H1 (cell line): ENCODE measurements around the gene PLXNA4. TPM values are rescaled to one million over a fixed set of nuclear protein-coding genes. Genes with fewer than 3 reads are reported as not detected.

Source experiments
- CTCF ChIA-PET: fragments of 300-600 bp; sonication (Branson Sonifier 250); formaldehyde crosslinking; loops from one replicate; lab custom pipeline; 2021; ENCODE audit not compliant: partially characterized antibody; lab: Charles Lee
- POLR2A ChIA-PET: fragments of 300-600 bp; sonication (Branson Sonifier 250); formaldehyde crosslinking; loops from one replicate; lab custom pipeline; 2021; ENCODE audit warnings: inconsistent platforms; ENCODE audit not compliant: partially characterized antibody; lab: Charles Lee
- DNase-seq, 2 experiments: peaks; one replicate each; pipeline versions ENCODE4 v3.0.0 to v3.0.0-alpha.2; 2010 to 2022; ENCODE audit warnings: low spot score in 2 of 2, low read depth in 1 of 2, mixed read lengths in 1 of 2
- FAIRE-seq: peaks from 2 replicates; lab custom pipeline; 2011; peaks lifted over from hg19 to GRCh38; lab: Jason Lieb, UNC
- H2AFZ ChIP-seq: 2 replicates; pipeline ENCODE4 v1.8.1; 2012; ENCODE audit warnings: low read length, inconsistent platforms
- H2AK5ac ChIP-seq: 2 replicates; pipeline ENCODE4 v1.6.1; 2013; ENCODE audit warnings: low read depth, low read length
- H2BK120ac ChIP-seq: replicated peaks from 2 replicates; pipeline ENCODE3; 2013; ENCODE audit warnings: low read depth, low read length, inconsistent platforms
- H2BK12ac ChIP-seq: 2 replicates; pipeline ENCODE4 v1.6.1; 2013; ENCODE audit warnings: low read depth, low read length
- H2BK15ac ChIP-seq: 2 replicates; pipeline ENCODE4 v1.6.1; 2013; ENCODE audit warnings: low read length
- H2BK20ac ChIP-seq: 2 replicates; pipeline ENCODE4 v1.6.1; 2013; ENCODE audit warnings: low read length
- H2BK5ac ChIP-seq: 2 replicates; pipeline ENCODE4 v1.6.1; 2013; ENCODE audit warnings: low read depth, low read length
- H3K14ac ChIP-seq: 2 replicates; pipeline ENCODE4 v1.6.1; 2013; ENCODE audit warnings: inconsistent platforms; ENCODE audit not compliant: insufficient read length
- H3K18ac ChIP-seq: 2 replicates; pipeline ENCODE4 v1.6.1; 2013; ENCODE audit warnings: low read length; ENCODE audit errors: extremely low read depth
- H3K23ac ChIP-seq: 2 replicates; pipeline ENCODE4 v1.6.1; 2013; ENCODE audit warnings: inconsistent platforms; ENCODE audit not compliant: insufficient read length
- H3K23me2 ChIP-seq: 2 replicates; pipeline ENCODE4 v1.6.1; 2013; ENCODE audit warnings: low read depth, low read length
- H3K27ac ChIP-seq: 2 replicates; pipeline ENCODE4 v1.6.1; 2011; ENCODE audit warnings: low read depth, low read length, inconsistent platforms
- H3K27me3 ChIP-seq, 4 experiments: replicated peaks in 1 of 4; 1 replicate in 1 of 4; 2 replicates in 3 of 4; pipeline versions ENCODE4 v1.6.1 to v1.8.1; 2011 to 2013; ENCODE audit warnings: low read length in 3 of 4, mild to moderate bottlenecking in 3 of 4, inconsistent platforms in 2 of 4, mixed read lengths in 2 of 4, moderate library complexity in 1 of 4; ENCODE audit not compliant: control insufficient read depth in 3 of 4, insufficient read depth in 3 of 4; ENCODE audit errors: extremely low read depth in 1 of 4
- H3K36me3 ChIP-seq, 4 experiments: 2 replicates each; pipeline versions ENCODE4 v1.6.1 to v1.8.1; 2011 to 2013; ENCODE audit warnings: mild to moderate bottlenecking in 4 of 4, low read length in 3 of 4, moderate library complexity in 2 of 4, control low read depth in 1 of 4, inconsistent platforms in 1 of 4; ENCODE audit not compliant: insufficient read depth in 4 of 4, control insufficient read depth in 2 of 4
- H3K4ac ChIP-seq: replicated peaks from 2 replicates; pipeline ENCODE3; 2013; ENCODE audit warnings: low read length, low read depth, mixed read lengths, inconsistent platforms; ENCODE audit not compliant: insufficient read length
- H3K4me1 ChIP-seq, 4 experiments: replicated peaks in 1 of 4; 1 replicate in 1 of 4; 2 replicates in 3 of 4; pipeline versions ENCODE4 v1.6.1 to v1.8.1; 2011 to 2013; ENCODE audit warnings: low read length in 3 of 4, inconsistent platforms in 2 of 4, mixed read lengths in 1 of 4; ENCODE audit not compliant: insufficient read depth in 4 of 4, control insufficient read depth in 3 of 4
- H3K4me2 ChIP-seq, 2 experiments: 2 replicates each; pipeline versions ENCODE4 v1.6.1 to v1.8.1; 2011 to 2013; ENCODE audit warnings: low read depth in 2 of 2, low read length in 2 of 2, control low read depth in 1 of 2, inconsistent platforms in 1 of 2, mild to moderate bottlenecking in 1 of 2; ENCODE audit not compliant: insufficient read depth in 1 of 2
- H3K4me3 ChIP-seq, 4 experiments: fragments of 200-600, 300-600 bp in 1 of 4; sonication (generic), shearing (Covaris generic), sonication (Bioruptor Twin) in 1 of 4; 2 replicates each; pipeline versions ENCODE4 v1.5.1 to v1.8.1; 2011 to 2016; ENCODE audit warnings: low read length in 4 of 4, low read depth in 3 of 4, control low read depth in 2 of 4, inconsistent platforms in 2 of 4, mild to moderate bottlenecking in 2 of 4, mixed read lengths in 1 of 4, moderate library complexity in 1 of 4; ENCODE audit not compliant: insufficient read depth in 2 of 4; ENCODE audit errors: extremely low read depth in 1 of 4
- H3K56ac ChIP-seq: replicated peaks from 2 replicates; pipeline ENCODE3; 2013; ENCODE audit warnings: low read depth, mild to moderate bottlenecking, mixed read lengths, low read length, inconsistent platforms; ENCODE audit not compliant: insufficient read length
- H3K79me1 ChIP-seq: 2 replicates; pipeline ENCODE4 v1.6.1; 2013; ENCODE audit warnings: low read depth, low read length, control low read depth
- H3K79me2 ChIP-seq, 2 experiments: 2 replicates each; pipeline versions ENCODE4 v1.6.1 to v1.8.1; 2012 to 2013; ENCODE audit warnings: low read length in 2 of 2, mild to moderate bottlenecking in 2 of 2, inconsistent platforms in 1 of 2; ENCODE audit not compliant: insufficient read depth in 2 of 2, control insufficient read depth in 1 of 2
- H3K9ac ChIP-seq, 4 experiments: replicated peaks in 1 of 4; 1 replicate in 1 of 4; 2 replicates in 3 of 4; pipeline versions ENCODE4 v1.6.1 to v1.8.1; 2011 to 2013; ENCODE audit warnings: low read depth in 3 of 4, low read length in 3 of 4, control low read depth in 2 of 4, mild to moderate bottlenecking in 2 of 4, moderate library complexity in 2 of 4, inconsistent platforms in 1 of 4; ENCODE audit errors: extremely low read depth in 1 of 4
- H3K9me3 ChIP-seq, 2 experiments: 2 replicates each; pipeline versions ENCODE4 v1.6.1 to v1.8.1; 2012 to 2013; ENCODE audit warnings: mild to moderate bottlenecking in 2 of 2, moderate library complexity in 2 of 2, control low read depth in 1 of 2, inconsistent platforms in 1 of 2, low read depth in 1 of 2, low read length in 1 of 2, mixed read lengths in 1 of 2; ENCODE audit not compliant: insufficient read depth in 2 of 2
- H4K20me1 ChIP-seq, 2 experiments: replicated peaks in 1 of 2; 2 replicates each; pipeline versions ENCODE3 to v1.8.1; 2011 to 2013; ENCODE audit warnings: inconsistent platforms in 2 of 2, low read length in 2 of 2, mild to moderate bottlenecking in 1 of 2; ENCODE audit not compliant: insufficient read depth in 2 of 2, control insufficient read depth in 1 of 2
- H4K5ac ChIP-seq: 2 replicates; pipeline ENCODE4 v1.6.1; 2013; ENCODE audit warnings: low read length, low read depth, mixed read lengths, inconsistent platforms; ENCODE audit not compliant: insufficient read length
- H4K8ac ChIP-seq: 2 replicates; pipeline ENCODE4 v1.8.0; 2013; ENCODE audit warnings: mild to moderate bottlenecking, moderate library complexity, low read length, inconsistent platforms; ENCODE audit not compliant: insufficient read depth; ENCODE audit errors: extremely low read depth
- H4K91ac ChIP-seq: replicated peaks from 2 replicates; pipeline ENCODE3; 2013; ENCODE audit warnings: low read length, mixed read lengths, inconsistent platforms; ENCODE audit not compliant: insufficient read length
- CBX5 ChIP-seq: fragments of 300-800, 300-1000 bp; sonication (generic); IDR thresholded peaks from 2 replicates; pipeline ENCODE4 v1.7.1; 2016; ENCODE audit warnings: antibody characterized with exemption, low read length, low read depth
- CTCF ChIP-seq, 3 experiments: IDR thresholded peaks; 1 replicate in 2 of 3; 2 replicates in 1 of 3; pipeline versions ENCODE4 v1.5.1 to v1.6.1; 2011; ENCODE audit warnings: low read length in 3 of 3, mild to moderate bottlenecking in 3 of 3, inconsistent platforms in 2 of 3, low read depth in 1 of 3, moderate library complexity in 1 of 3; ENCODE audit not compliant: insufficient read depth in 1 of 3; ENCODE audit errors: control extremely low read depth in 1 of 3
- GABPA ChIP-seq: IDR thresholded peaks from 2 replicates; pipeline ENCODE4 v1.6.1; 2011; ENCODE audit warnings: mild to moderate bottlenecking, low read length, moderate library complexity, borderline replicate concordance; ENCODE audit not compliant: insufficient read depth
- POLR2A ChIP-seq, 2 experiments: IDR thresholded peaks; 1 replicate in 1 of 2; 2 replicates in 1 of 2; pipeline ENCODE4 v1.6.1; 2011; ENCODE audit warnings: low read depth in 2 of 2, low read length in 2 of 2, mild to moderate bottlenecking in 2 of 2; ENCODE audit errors: control extremely low read depth in 1 of 2
- SAP30 ChIP-seq: fragments of 300-600 bp; sonication (generic); IDR thresholded peaks from 2 replicates; pipeline ENCODE4 v1.7.1; 2012; ENCODE audit warnings: low read length, moderate library complexity, mild to moderate bottlenecking, inconsistent platforms; ENCODE audit not compliant: insufficient read depth, insufficient replicate concordance
- SIX5 ChIP-seq: IDR thresholded peaks from 2 replicates; pipeline ENCODE4 v1.6.1; 2011; ENCODE audit warnings: mild to moderate bottlenecking, low read depth, low read length
- SUZ12 ChIP-seq: fragments of 200-600 bp; sonication (generic); IDR thresholded peaks from 2 replicates; pipeline ENCODE4 v1.6.1; 2012; ENCODE audit warnings: mild to moderate bottlenecking, inconsistent platforms, low read length, moderate library complexity, mixed read lengths
- USF2 ChIP-seq: IDR thresholded peaks from 2 replicates; pipeline ENCODE4 v1.6.1; 2011; ENCODE audit warnings: low read length, improper control_type of control experiment
- whole genome bisulfite sequencing, 2 experiments: shearing (Covaris generic) in 1 of 2; methylation state at CpG; one replicate each; pipeline versions ENCODE4 v1.1.6 to v1.1.7; 2013 to 2015; ENCODE audit warnings: low lambda C conversion rate in 2 of 2, mixed read lengths in 2 of 2, inconsistent platforms in 1 of 2, low coverage in 1 of 2, missing lambda C conversion rate in 1 of 2; ENCODE audit not compliant: insufficient replicate concordance in 2 of 2, insufficient coverage in 1 of 2, insufficient read length in 1 of 2; ENCODE audit errors: extremely low coverage in 1 of 2, missing lambda C conversion rate in 1 of 2; 5-methylcytosine and 5-hydroxymethylcytosine counted together
- polyA plus RNA-seq, 7 experiments: library from polyadenylated mRNA; depleted of rRNA in 3 of 7; stranded (reverse) in 5 of 7; unstranded in 2 of 7; fragments of >200 nt in 5 of 7; fragments of 200-250 nt in 2 of 7; gene quantifications; 1 replicate in 5 of 7; 2 replicates in 1 of 7; 4 replicates in 1 of 7; pipeline versions ENCODE4 v1.2.1 to v1.2.3, GENCODE V29; 2011 to 2013; ENCODE audit warnings: missing spikeins in 2 of 7, mixed read lengths in 2 of 7
- total RNA-seq: library from RNA; stranded (reverse); fragmentation: NEBNext Ultra II Directional; extraction: Animal tissue kit (Norgen Biotek cat#: 25700); gene quantifications from 2 replicates; pipeline ENCODE4 v1.2.1, GENCODE V29; 2021

The PLXNA4 gene
- total and polyA plus RNA-seq, 2 of the 8 experiments (the other 6 are each of a cell fraction or from before 2014, with no cell fraction given): 0.76 to 0.79 TPM

GRCh38 chr7:132276976-132277725 is 299.1 kb downstream of the PLXNA4 start:
- H2BK5ac ChIP-seq: no peak overlapping the region
- no peak for TF ChIP-seq SIX5
- TF ChIP-seq SUZ12: no peak
- no peak for TF ChIP-seq USF2
- no peak for TF ChIP-seq SAP30
- TF ChIP-seq CTCF (IDR thresholded peaks at IDR 0.05; ENCODE audit: control extremely low read depth in 1 of 3, insufficient read depth in 1 of 3, low read depth in 1 of 3, low read length in 3 of 3): no peak
- no peak for TF ChIP-seq POLR2A (IDR thresholded peaks at IDR 0.05; ENCODE audit: control extremely low read depth in 1 of 2, low read depth in 2 of 2, low read length in 2 of 2)
- TF ChIP-seq CBX5: no peak
- no peak for TF ChIP-seq GABPA
- CTCF ChIA-PET: interaction anchor here (1.0 to 1.3 kb wide), 2 partner anchors 9 to 227 kb away, joined by 3 read pairs; no protein-coding TSS in a partner anchor

More at GRCh38 chr7:132276976-132277725, 299.1 kb downstream of the PLXNA4 start:
- no peak overlapping the region for H3K4me2 ChIP-seq
- H3K27me3 ChIP-seq: no peaks in the 10 kb centered on the region
- H2AFZ ChIP-seq: no peak overlapping the region
- no peak overlapping the region for H3K18ac ChIP-seq
- H3K14ac ChIP-seq: no peak overlapping the region
- no peak overlapping the region for H2BK15ac ChIP-seq
- no peak overlapping the region for H3K27ac ChIP-seq
- H3K79me1 ChIP-seq: no peaks in the 10 kb centered on the region
- no peak overlapping the region for H2BK120ac ChIP-seq
- H3K9me3 ChIP-seq: no peaks in the 10 kb centered on the region
- H3K23ac ChIP-seq: no peak overlapping the region
- 84% methylated on average over 5 of the region's 5 CpGs; no CpG with 5 or more reads in 1 of the 2 experiments for WGBS, 2 experiments
- H3K4me3 ChIP-seq: no peak overlapping the region
- H4K5ac ChIP-seq: no peak overlapping the region
- H3K79me2 ChIP-seq: no peaks in the 10 kb centered on the region
- no peak overlapping the region for H3K4ac ChIP-seq
- no peak overlapping the region for H3K56ac ChIP-seq
- H2BK12ac ChIP-seq: no peak overlapping the region
- H3K23me2 ChIP-seq: no peaks in the 10 kb centered on the region
- no peak overlapping the region for H2AK5ac ChIP-seq
- peaks cover 0 to 8% (median 3%) of the 10 kb centered on the region in 4 experiments; a peak in 2 of 7 replicates for H3K4me1 ChIP-seq
- H3K9ac ChIP-seq: no peak overlapping the region
- no peaks in the 10 kb centered on the region for H3K36me3 ChIP-seq
- H2BK20ac ChIP-seq: no peak overlapping the region
- H4K91ac ChIP-seq: no peak overlapping the region
- no peaks in the 10 kb centered on the region for H4K20me1 ChIP-seq
- H4K8ac ChIP-seq: no peak overlapping the region
- no peak for DNase-seq
- FAIRE-seq: no peak
- POLR2A ChIA-PET: no interaction called here
